CD4-positive, alpha-beta T cell (primary cell): ENCODE data around the gene SKAP1. TPM values are rescaled to one million over a fixed set of nuclear protein-coding genes. Genes with fewer than 3 reads are reported as not detected.
"Not testable (repeated sequence)": the region's sequence is repeated elsewhere in the genome, so short reads cannot be mapped to it uniquely, and the experiment has no call there.

Experiments
- ATAC-seq: fragments of 200-7000 bp; cut with Tn5 transposase; one replicate; pipeline ENCODE4 v1.10.0; 2022; ENCODE audit warnings: mild to moderate bottlenecking; ENCODE audit not compliant: poor library complexity
- CTCF ChIA-PET: fragments of 350-600 bp; sonication (Branson Sonifier 250); formaldehyde crosslinking; loops from one replicate; lab custom pipeline; 2021; ENCODE audit warnings: antibody characterized with exemption, inconsistent platforms; lab: Charles Lee
- POLR2A ChIA-PET: fragments of 350-600 bp; sonication (Branson Sonifier 250); formaldehyde crosslinking; loops from one replicate; lab custom pipeline; 2021; ENCODE audit warnings: antibody characterized with exemption, inconsistent platforms; lab: Charles Lee
- DNase-seq, 14 experiments: peaks; one replicate each; pipeline ENCODE4 v3.0.0-alpha.2; 2013 to 2020; ENCODE audit warnings: mixed read lengths in 2 of 14
- H3K27ac ChIP-seq, 2 donors: one replicate each; pipeline versions ENCODE4 v1.5.1 to v1.7.0; 2013; ENCODE audit warnings: low read length in 2 of 2, low read depth in 1 of 2, mild to moderate bottlenecking in 1 of 2
- H3K27me3 ChIP-seq, 2 experiments: 1 replicate in 1 of 2; 2 replicates in 1 of 2; pipeline versions ENCODE4 v1.6.1 to v1.7.0; 2013; ENCODE audit warnings: low read length in 2 of 2, control low read depth in 1 of 2, mild to moderate bottlenecking in 1 of 2, moderate library complexity in 1 of 2; ENCODE audit not compliant: insufficient read depth in 2 of 2, control insufficient read depth in 1 of 2
- H3K36me3 ChIP-seq: one replicate; pipeline ENCODE4 v1.6.1; 2013; ENCODE audit warnings: low read length, control low read depth; ENCODE audit not compliant: insufficient read depth
- H3K4me1 ChIP-seq: one replicate; pipeline ENCODE4 v1.6.1; 2013; ENCODE audit warnings: low read length, control low read depth; ENCODE audit not compliant: insufficient read depth
- H3K4me3 ChIP-seq: one replicate; pipeline ENCODE4 v1.5.1; 2013; ENCODE audit warnings: mild to moderate bottlenecking, low read length, moderate library complexity
- H3K9me3 ChIP-seq, 2 experiments: 1 replicate in 1 of 2; 2 replicates in 1 of 2; pipeline versions ENCODE4 v1.6.1 to v1.7.0; 2013; ENCODE audit warnings: low read length in 2 of 2, mild to moderate bottlenecking in 2 of 2, control low read depth in 1 of 2, moderate library complexity in 1 of 2; ENCODE audit not compliant: control insufficient read depth in 1 of 2, insufficient read depth in 1 of 2
- H3K27ac Mint-ChIP-seq: one replicate; pipeline ENCODE4 v1.8.0; 2020; ENCODE audit warnings: mixed read lengths
- H3K27me3 Mint-ChIP-seq: one replicate; pipeline ENCODE4 v1.8.0; 2021; ENCODE audit warnings: mixed read lengths
- H3K36me3 Mint-ChIP-seq: one replicate; pipeline ENCODE4 v1.8.0; 2021; ENCODE audit warnings: low read depth, mixed read lengths
- H3K4me1 Mint-ChIP-seq: one replicate; pipeline ENCODE4 v1.8.0; 2021; ENCODE audit warnings: low read depth, mixed read lengths
- H3K4me3 Mint-ChIP-seq: one replicate; pipeline ENCODE4 v1.8.0; 2020; ENCODE audit warnings: mild to moderate bottlenecking, mixed read lengths
- H3K9me3 Mint-ChIP-seq: one replicate; pipeline ENCODE4 v1.8.0; 2020; ENCODE audit warnings: mixed read lengths
- intact Hi-C, 2 experiments: fragments of 100-400 bp; cut with DNase I in 1 of 2; cut with micrococcal nuclease in 1 of 2; formaldehyde crosslinking; loops; one replicate each; pipeline versions ENCODE4 v1.15.1 to v1.9.0; 2023 to 2025; cut with DNase I, micrococcal nuclease
- total RNA-seq, 174 experiments: library from RNA in 2 of 174; stranded (reverse) in 2 of 174; gene quantifications; one replicate each; pipeline ENCODE4 v1.2.3 and lab custom pipeline; 2021 to 2026
- TF ChIP-seq, protein P1 (sequence below): fragments of 200-600 bp; IDR thresholded peaks from one replicate; pipeline ENCODE4 v1.8.0; 2022; ENCODE audit warnings: antibody characterized with exemption, mild to moderate bottlenecking

Gene SKAP1
- total RNA-seq, 2 experiments from 2014 or later = 92.0 to 95.1 TPM

DNA sequence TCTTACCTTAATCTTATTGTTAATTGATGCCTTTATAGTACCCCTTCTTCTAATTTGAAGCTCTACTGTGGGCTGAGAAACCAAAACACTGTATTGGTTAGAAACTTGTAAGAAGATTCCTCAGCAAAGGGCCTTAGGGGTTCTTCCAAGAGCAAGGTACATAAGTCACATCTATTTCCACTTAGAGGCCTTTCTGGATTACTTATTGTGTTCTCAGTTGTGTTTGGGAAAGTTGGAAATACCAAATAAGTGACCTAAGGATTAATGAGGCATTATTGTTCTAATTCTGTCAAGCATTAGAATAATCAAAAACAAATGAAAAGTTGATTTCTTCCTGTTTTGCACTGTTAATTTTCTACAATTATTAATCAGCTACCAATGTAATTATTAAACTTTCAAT lies 85.8 kb downstream of the SKAP1 start:
- Histone ChIP-seq H3K4me3 (no peak overlapping the region), H3K4me1 (no peaks in the 10 kb centered on the region), H3K27me3 (no peaks in the 10 kb centered on the region), H3K36me3 (peaks cover 43% of the 10 kb centered on the region), H3K27ac (no peak overlapping the region), H3K9me3 (peaks cover 0 to 6% of the 10 kb centered on the region in 2 experiments)
- TF ChIP-seq, protein P1, sequence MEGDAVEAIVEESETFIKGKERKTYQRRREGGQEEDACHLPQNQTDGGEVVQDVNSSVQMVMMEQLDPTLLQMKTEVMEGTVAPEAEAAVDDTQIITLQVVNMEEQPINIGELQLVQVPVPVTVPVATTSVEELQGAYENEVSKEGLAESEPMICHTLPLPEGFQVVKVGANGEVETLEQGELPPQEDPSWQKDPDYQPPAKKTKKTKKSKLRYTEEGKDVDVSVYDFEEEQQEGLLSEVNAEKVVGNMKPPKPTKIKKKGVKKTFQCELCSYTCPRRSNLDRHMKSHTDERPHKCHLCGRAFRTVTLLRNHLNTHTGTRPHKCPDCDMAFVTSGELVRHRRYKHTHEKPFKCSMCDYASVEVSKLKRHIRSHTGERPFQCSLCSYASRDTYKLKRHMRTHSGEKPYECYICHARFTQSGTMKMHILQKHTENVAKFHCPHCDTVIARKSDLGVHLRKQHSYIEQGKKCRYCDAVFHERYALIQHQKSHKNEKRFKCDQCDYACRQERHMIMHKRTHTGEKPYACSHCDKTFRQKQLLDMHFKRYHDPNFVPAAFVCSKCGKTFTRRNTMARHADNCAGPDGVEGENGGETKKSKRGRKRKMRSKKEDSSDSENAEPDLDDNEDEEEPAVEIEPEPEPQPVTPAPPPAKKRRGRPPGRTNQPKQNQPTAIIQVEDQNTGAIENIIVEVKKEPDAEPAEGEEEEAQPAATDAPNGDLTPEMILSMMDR = no peak
- no peak overlapping the region for H3K4me3 Mint-ChIP-seq
- no peaks in the 10 kb centered on the region for H3K27me3 Mint-ChIP-seq
- H3K9me3 Mint-ChIP-seq = no peaks in the 10 kb centered on the region
- ATAC-seq (no peak), DNase-seq (no peak)
- ChIA-PET CTCF (no interaction called here), POLR2A (no interaction called here)
- H3K4me1 Mint-ChIP-seq = peaks cover 22% of the 10 kb centered on the region
- H3K36me3 Mint-ChIP-seq = peaks cover 55% of the 10 kb centered on the region
- no peak overlapping the region for H3K27ac Mint-ChIP-seq
- intact Hi-C loops = no loop called here

DNA sequence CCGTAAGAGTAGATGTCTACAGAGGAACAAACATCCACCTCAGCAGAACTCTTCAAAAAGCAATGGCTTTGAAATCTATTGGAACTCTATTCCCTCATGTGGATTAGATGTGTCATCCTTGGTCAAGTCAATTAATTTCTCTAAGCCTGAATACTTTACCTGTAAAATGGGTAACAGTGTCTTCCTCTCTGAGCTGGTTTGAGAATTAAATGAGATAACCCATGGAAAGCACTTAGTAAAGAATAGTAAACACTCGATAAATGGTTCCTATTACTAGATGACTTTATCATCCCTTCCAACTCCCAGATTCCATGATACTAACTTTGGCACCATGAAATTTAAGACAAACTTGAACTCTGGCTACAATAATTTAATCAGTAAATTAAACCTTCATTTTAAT lies 89.1 kb downstream of the SKAP1 start:
- H3K4me3 Mint-ChIP-seq = no peak overlapping the region
- no peak overlapping the region for H3K27ac Mint-ChIP-seq
- POLR2A ChIA-PET = no interaction called here
- peaks cover 19% of the 10 kb centered on the region for H3K4me1 Mint-ChIP-seq
- ATAC-seq (no peak), DNase-seq (no peak)
- Histone ChIP-seq H3K27me3 (no peaks in the 10 kb centered on the region), H3K4me1 (no peaks in the 10 kb centered on the region), H3K27ac (no peak overlapping the region), H3K36me3 (peaks cover 43% of the 10 kb centered on the region), H3K9me3 (no peaks in the 10 kb centered on the region), H3K4me3 (no peak overlapping the region)
- CTCF ChIA-PET = interaction anchor here (1.0 to 6.2 kb wide), 5 partner anchors 11 to 338 kb away, joined by 3 to 26 read pairs (median 4); no protein-coding TSS in a partner anchor
- H3K9me3 Mint-ChIP-seq = no peaks in the 10 kb centered on the region
- TF ChIP-seq, protein P1 = no peak
- no peaks in the 10 kb centered on the region for H3K27me3 Mint-ChIP-seq
- peaks cover 37% of the 10 kb centered on the region for H3K36me3 Mint-ChIP-seq
- intact Hi-C loops = no loop called here

DNA sequence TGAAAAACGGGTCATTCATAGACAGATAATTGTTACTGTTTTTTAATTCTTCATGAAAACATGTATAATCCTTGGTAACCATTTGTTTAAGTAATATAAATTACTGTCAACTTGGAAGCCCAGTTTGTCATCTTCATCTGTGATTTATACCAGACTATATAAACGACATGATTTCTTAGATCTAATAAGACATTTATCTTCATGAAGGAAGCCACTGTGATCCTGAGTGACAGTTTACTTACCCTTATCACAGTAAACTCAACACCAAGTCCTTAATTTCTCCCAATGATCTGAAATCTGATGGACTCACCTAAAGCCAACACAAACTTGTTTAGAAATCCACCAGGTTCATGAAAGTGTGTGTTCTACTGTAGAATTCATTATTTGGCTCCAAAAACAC lies 91.3 kb downstream of the SKAP1 start:
- DNase-seq (no peak), ATAC-seq (no peak)
- TF ChIP-seq, protein P1 = no peak
- Histone ChIP-seq H3K9me3 (no peaks in the 10 kb centered on the region), H3K27me3 (no peaks in the 10 kb centered on the region), H3K36me3 (peaks cover 21% of the 10 kb centered on the region), H3K4me1 (no peaks in the 10 kb centered on the region), H3K27ac (no peak overlapping the region), H3K4me3 (no peak overlapping the region)
- intact Hi-C loops = loop anchor here (5.0 to 10.0 kb wide), 3 partner anchors 274 to 314 kb away; partner anchors contain the start of gene HOXB7 (in 1 of the 2)
- Mint-ChIP-seq H3K27me3 (no peaks in the 10 kb centered on the region), H3K9me3 (no peaks in the 10 kb centered on the region), H3K27ac (no peak overlapping the region), H3K4me1 (peaks cover 16% of the 10 kb centered on the region), H3K36me3 (peaks cover 16% of the 10 kb centered on the region), H3K4me3 (no peak overlapping the region)
- ChIA-PET POLR2A (no interaction called here), CTCF (interaction anchor here (0.9 to 6.2 kb wide), 2 partner anchors 13 to 280 kb away, joined by 5 to 26 read pairs; no protein-coding TSS in a partner anchor)

DNA sequence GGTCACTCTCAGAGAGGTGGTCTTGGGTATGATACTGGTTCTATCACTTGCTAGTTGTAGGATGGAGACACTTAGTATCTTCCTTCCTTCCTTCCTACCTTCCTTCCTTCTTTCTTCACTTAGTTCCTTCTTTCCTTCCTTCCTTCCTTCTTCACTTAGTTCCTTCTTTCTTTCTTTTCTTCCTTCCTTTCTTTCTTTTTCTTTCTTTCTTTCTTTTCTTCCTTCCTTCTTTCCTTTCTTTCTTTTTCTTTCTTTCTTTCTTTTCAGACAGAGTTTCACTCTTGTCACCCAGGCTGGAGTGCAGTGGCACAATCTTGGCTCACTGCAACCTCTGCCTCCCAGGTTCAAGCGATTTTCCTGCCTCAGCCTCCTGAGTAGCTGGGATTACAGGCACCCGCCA lies 92.1 kb downstream of the SKAP1 start:
- DNase-seq, H3K27me3 ChIP-seq, H3K4me1 ChIP-seq, ATAC-seq, H3K27ac Mint-ChIP-seq, H3K27me3 Mint-ChIP-seq, POLR2A ChIA-PET, H3K27ac ChIP-seq, H3K4me3 ChIP-seq, H3K9me3 ChIP-seq, H3K9me3 Mint-ChIP-seq, H3K4me3 Mint-ChIP-seq: not testable (repeated sequence)
- intact Hi-C loops = loop anchor here (2.0 to 10.0 kb wide), 4 partner anchors 255 to 313 kb away; partner anchors contain the start of genes HOXB5 (in 1 of the 2) and HOXB7 (in 1 of the 2)
- Mint-ChIP-seq H3K36me3 (peaks cover 18% of the 10 kb centered on the region), H3K4me1 (peaks cover 16% of the 10 kb centered on the region)
- CTCF ChIA-PET = interaction anchor here (6.2 kb wide), 1 partner anchor 14 kb away, joined by 26 read pairs; no protein-coding TSS in a partner anchor
- peaks cover 14% of the 10 kb centered on the region for H3K36me3 ChIP-seq
